Suppressor macrophage (primary cell): Measurements from ENCODE around the gene RNF11.
A peak's percentile ranks its signal among the peaks of the same experiment; 100 is the strongest.
"Not testable (repeated sequence)": the region's sequence is repeated elsewhere in the genome, so short reads cannot be mapped to it uniquely, and the experiment has no call there.

Experiments used
- DNase-seq, 4 experiments: peaks; one replicate each; pipeline ENCODE4 v3.0.0-alpha.2; 2020 to 2022

RNF11 gene

GRCh38 chr1:51228471-51228870 lies 7.6 kb upstream of the RNF11 start:
- DNase-seq = not testable (repeated sequence)

GRCh38 chr1:51230501-51231078 lies 5.5 kb upstream of the RNF11 start:
- no peak for DNase-seq

- peak; percentile 26 to 75 (median 52) for DNase-seq
Measured at GRCh38 chr1:51231120-51231519, 5.0 kb upstream of the RNF11 start.

GRCh38 chr1:51231896-51232295 lies 4.2 kb upstream of the RNF11 start:
- no peak for DNase-seq

- peak; percentile 59 to 83 (median 74) for DNase-seq
Measured at GRCh38 chr1:51234236-51234635, 1.8 kb upstream of the RNF11 start.

- peak; percentile 44 to 70 (median 49) for DNase-seq
Measured at GRCh38 chr1:51234721-51235425, 1.2 kb upstream of the RNF11 start.

GRCh38 chr1:51236531-51237350 lies 668 bp downstream of the RNF11 start:
- DNase-seq = peak; percentile 37 to 59 (median 44)

GRCh38 chr1:51237351-51238033 lies 1.4 kb downstream of the RNF11 start:
- DNase-seq = no peak

- DNase-seq = no peak
Measured at GRCh38 chr1:51238034-51238403, 1.9 kb downstream of the RNF11 start.

- no peak for DNase-seq
Measured at GRCh38 chr1:51240084-51240483, 4.0 kb downstream of the RNF11 start.

- no peak for DNase-seq
Measured at GRCh38 chr1:51241119-51241518, 5.0 kb downstream of the RNF11 start.

GRCh38 chr1:51242546-51242945 lies 6.5 kb downstream of the RNF11 start:
- DNase-seq = no peak

GRCh38 chr1:51247022-51247421 lies 10.9 kb downstream of the RNF11 start:
- no peak for DNase-seq

GRCh38 chr1:51247499-51247898 lies 11.4 kb downstream of the RNF11 start:
- DNase-seq = no peak

- DNase-seq = no peak
Measured at GRCh38 chr1:51249445-51249844, 13.4 kb downstream of the RNF11 start.

- DNase-seq = not testable (repeated sequence)
Measured at GRCh38 chr1:51250729-51251128, 14.7 kb downstream of the RNF11 start.

- DNase-seq = not testable (repeated sequence)
Measured at GRCh38 chr1:51251165-51251564, 15.1 kb downstream of the RNF11 start.

GRCh38 chr1:51252366-51252765 lies 16.3 kb downstream of the RNF11 start:
- DNase-seq = no peak

GRCh38 chr1:51253691-51254090 lies 17.6 kb downstream of the RNF11 start:
- DNase-seq = no peak

- no peak for DNase-seq
Measured at GRCh38 chr1:51255331-51255730, 19.3 kb downstream of the RNF11 start.

- no peak for DNase-seq
Measured at GRCh38 chr1:51263147-51263877, 27.2 kb downstream of the RNF11 start.

GRCh38 chr1:51264451-51264850 lies 28.4 kb downstream of the RNF11 start:
- DNase-seq = peak; percentile 19 to 52 (median 42)
